Endothelial cell of umbilical vein (primary cell): ENCODE data around the gene IGSF9B. TPM values are rescaled to one million over a fixed set of nuclear protein-coding genes. Genes with fewer than 3 reads are reported as not detected.

ENCODE experiments used
- BruUV-seq: library from RNA; stranded (reverse); fragments of 400-500 nt; replicated peaks from 2 replicates; lab custom pipeline; 2021; lab: Mats Ljungman, UMichigan
- CTCF ChIA-PET: fragments of 300-600, 350-600 bp; sonication (Branson Sonifier 250); formaldehyde crosslinking; loops from one replicate; lab custom pipeline; 2021; ENCODE audit warnings: antibody characterized with exemption, inconsistent platforms; lab: Charles Lee
- POLR2A ChIA-PET: fragments of 300-600, 350-600 bp; sonication (Branson Sonifier 250); formaldehyde crosslinking; loops from one replicate; lab custom pipeline; 2021; ENCODE audit warnings: antibody characterized with exemption, inconsistent platforms; lab: Charles Lee
- DNase-seq: peaks from one replicate; pipeline ENCODE4 v3.0.0-alpha.2; 2011; ENCODE audit warnings: low read depth, low spot score
- FAIRE-seq: peaks from 2 replicates; lab custom pipeline; 2011; peaks lifted over from hg19 to GRCh38; lab: Jason Lieb, UNC
- H2AFZ ChIP-seq: 2 replicates; pipeline ENCODE4 v1.6.0; 2012; ENCODE audit warnings: low read depth, low read length, control low read depth, inconsistent platforms
- H3K27ac ChIP-seq: 2 replicates; pipeline ENCODE4 v1.5.1; 2011; ENCODE audit warnings: low read depth, mild to moderate bottlenecking, control low read depth, low read length, moderate library complexity; ENCODE audit not compliant: insufficient read depth
- H3K27me3 ChIP-seq, 2 experiments: 2 replicates each; pipeline versions ENCODE4 v1.6.0 to v1.6.1; 2011; ENCODE audit warnings: low read length in 2 of 2, mixed read lengths in 1 of 2; ENCODE audit not compliant: control insufficient read depth in 2 of 2, insufficient read depth in 2 of 2
- H3K36me3 ChIP-seq, 2 experiments: 2 replicates in 1 of 2; 3 replicates in 1 of 2; pipeline ENCODE4 v1.5.1; 2011; ENCODE audit warnings: low read length in 2 of 2, mild to moderate bottlenecking in 1 of 2, moderate library complexity in 1 of 2; ENCODE audit not compliant: control insufficient read depth in 2 of 2, insufficient read depth in 2 of 2; ENCODE audit errors: extremely low read depth in 1 of 2
- H3K4me1 ChIP-seq: 3 replicates; pipeline ENCODE4 v1.5.1; 2011; ENCODE audit warnings: mild to moderate bottlenecking, low read length; ENCODE audit not compliant: control insufficient read depth, insufficient read depth; ENCODE audit errors: extremely low read depth
- H3K4me2 ChIP-seq: 2 replicates; pipeline ENCODE4 v1.6.1; 2011; ENCODE audit warnings: low read length, control low read depth, mixed read lengths; ENCODE audit not compliant: insufficient read depth
- H3K4me3 ChIP-seq, 3 experiments: fragments of 200-600 bp in 1 of 3; sonication (generic), shearing (Covaris generic) in 1 of 3; replicated peaks in 1 of 3; 2 replicates each; pipeline ENCODE4 v1.5.1; 2011 to 2016; ENCODE audit warnings: control low read depth in 3 of 3, low read length in 3 of 3, mild to moderate bottlenecking in 2 of 3, inconsistent platforms in 1 of 3, low read depth in 1 of 3, moderate library complexity in 1 of 3; ENCODE audit not compliant: insufficient read depth in 1 of 3
- H3K79me2 ChIP-seq: 2 replicates; pipeline ENCODE4 v1.6.0; 2012; ENCODE audit warnings: low read length, inconsistent platforms; ENCODE audit not compliant: control insufficient read depth, insufficient read depth
- H3K9ac ChIP-seq: replicated peaks from 2 replicates; pipeline ENCODE3; 2011; ENCODE audit warnings: low read length, control low read depth; ENCODE audit not compliant: insufficient read depth; ENCODE audit errors: extremely low read depth
- H3K9me1 ChIP-seq: replicated peaks from 3 replicates; pipeline ENCODE4 v1.6.0; 2011; ENCODE audit warnings: mild to moderate bottlenecking, low read length; ENCODE audit not compliant: control insufficient read depth, insufficient read depth; ENCODE audit errors: extremely low read depth
- H3K9me3 ChIP-seq: replicated peaks from 2 replicates; pipeline ENCODE4 v1.5.1; 2012; ENCODE audit warnings: low read length, inconsistent platforms; ENCODE audit not compliant: control insufficient read depth, insufficient read depth
- H4K20me1 ChIP-seq: replicated peaks from 2 replicates; pipeline ENCODE3; 2011; ENCODE audit warnings: mild to moderate bottlenecking, low read length; ENCODE audit not compliant: control insufficient read depth, insufficient read depth; ENCODE audit errors: extremely low read depth
- CTCF ChIP-seq, 2 donors: IDR thresholded peaks; 1 replicate in 1 of 2; 2 replicates in 1 of 2; pipeline ENCODE4 v1.5.1; 2011; ENCODE audit warnings: low read length in 2 of 2, mild to moderate bottlenecking in 2 of 2, moderate library complexity in 2 of 2, control low read depth in 1 of 2, inconsistent platforms in 1 of 2, low read depth in 1 of 2; ENCODE audit not compliant: insufficient read depth in 1 of 2; ENCODE audit errors: extremely low read depth in 1 of 2
- EZH2 ChIP-seq: IDR thresholded peaks from 2 replicates; pipeline ENCODE4 v1.6.1; 2012; ENCODE audit warnings: borderline replicate concordance, low read depth, mild to moderate bottlenecking, moderate library complexity, low read length, inconsistent platforms; ENCODE audit not compliant: severe bottlenecking
- FOS ChIP-seq: IDR thresholded peaks from 2 replicates; pipeline ENCODE4 v1.6.1; 2011; ENCODE audit warnings: mild to moderate bottlenecking, low read length, moderate library complexity, borderline replicate concordance; ENCODE audit not compliant: insufficient read depth
- GATA2 ChIP-seq: IDR thresholded peaks from 2 replicates; pipeline ENCODE4 v1.7.0; 2011; ENCODE audit warnings: low read depth, mild to moderate bottlenecking, moderate library complexity, mixed read lengths, low read length; ENCODE audit not compliant: insufficient read length, insufficient read depth
- JUN ChIP-seq: IDR thresholded peaks from 2 replicates; pipeline ENCODE4 v1.6.1; 2011; ENCODE audit warnings: borderline replicate concordance, low read depth; ENCODE audit not compliant: insufficient read length, insufficient read depth
- MAX ChIP-seq: IDR thresholded peaks from 2 replicates; pipeline ENCODE4 v1.6.1; 2011; ENCODE audit not compliant: insufficient read depth, insufficient read length
- MYC ChIP-seq: IDR thresholded peaks from one replicate; pipeline ENCODE4 v1.6.1; 2011; ENCODE audit warnings: mild to moderate bottlenecking, low read depth, low read length
- POLR2A ChIP-seq: IDR thresholded peaks from 2 replicates; pipeline ENCODE4 v1.6.1; 2012; ENCODE audit warnings: low read depth, mild to moderate bottlenecking, control low read depth, low read length
- POLR2AphosphoS5 ChIP-seq: IDR thresholded peaks from 2 replicates; pipeline ENCODE4 v1.6.1; 2012; ENCODE audit warnings: low read depth, mild to moderate bottlenecking, control low read depth, low read length, moderate library complexity; ENCODE audit not compliant: insufficient read depth
- dilution Hi-C: fragments of 300-500 bp; cut with MboI; formaldehyde crosslinking; loops from one replicate; pipeline ENCODE4 v1.15.0; 2019; ENCODE audit warnings: low sequenced_read_pairs; ENCODE audit not compliant: extremely low pct_ligation_motif_present
- intact Hi-C: fragments of 100-400 bp; cut with micrococcal nuclease; formaldehyde crosslinking; loops from one replicate; pipeline ENCODE4 v1.10.0; 2022
- polyA plus RNA-seq, 4 experiments: library from polyadenylated mRNA; depleted of rRNA in 3 of 4; stranded (reverse) in 3 of 4; unstranded in 1 of 4; fragments of >200 nt; gene quantifications; 2 replicates each; pipeline versions ENCODE4 v1.2.1 to v1.2.3, GENCODE V29; 2011 to 2012; ENCODE audit warnings: missing spikeins in 1 of 4
- total RNA-seq: library from RNA; stranded (reverse); gene quantifications from 2 replicates; pipeline ENCODE4 v1.2.3, GENCODE V29; 2021

The IGSF9B gene
- total and polyA plus RNA-seq, 2 donors (not counting 3 experiments of a cell fraction or from before 2014, with no cell fraction given) = 0.15 to 0.18 TPM

- FAIRE-seq = no peak
- Histone ChIP-seq H3K4me3 (no peak overlapping the region), H3K9me3 (no peaks in the 10 kb centered on the region), H3K4me2 (no peak overlapping the region), H3K4me1 (no peaks in the 10 kb centered on the region), H4K20me1 (no peaks in the 10 kb centered on the region), H3K9me1 (no peaks in the 10 kb centered on the region), H2AFZ (no peak overlapping the region), H3K9ac (no peak overlapping the region), H3K79me2 (no peaks in the 10 kb centered on the region), H3K27ac (no peak overlapping the region), H3K36me3 (no peaks in the 10 kb centered on the region), H3K27me3 (peaks cover 35 to 39% of the 10 kb centered on the region in 2 experiments)
- TF ChIP-seq EZH2 (no peak), GATA2 (no peak), CTCF (IDR thresholded peaks at IDR 0.05; ENCODE audit: extremely low read depth in 1 of 2, insufficient read depth in 1 of 2, low read depth in 1 of 2, low read length in 2 of 2) (no peak), MYC (no peak), POLR2A (no peak)
- POLR2A ChIA-PET = no interaction called here
- dilution Hi-C loops = no loop called here
- BruUV-seq = no TSS peak
- DNase-seq = no peak
- intact Hi-C loops = no loop called here
- CTCF ChIA-PET = no interaction called here
These were observed 5.9 kb downstream of the IGSF9B start for GRCh38 chr11:133950874-133951326.

GRCh38 chr11:133950421-133950820, 6.3 kb downstream of the IGSF9B start:
- Histone ChIP-seq H3K9me3 (no peaks in the 10 kb centered on the region), H2AFZ (no peak overlapping the region), H3K4me2 (no peak overlapping the region), H3K9me1 (no peaks in the 10 kb centered on the region), H3K4me1 (no peaks in the 10 kb centered on the region), H3K27ac (no peak overlapping the region), H3K79me2 (no peaks in the 10 kb centered on the region), H3K4me3 (no peak overlapping the region), H3K27me3 (peaks cover 37 to 39% of the 10 kb centered on the region in 2 experiments), H3K36me3 (no peaks in the 10 kb centered on the region), H3K9ac (no peak overlapping the region), H4K20me1 (no peaks in the 10 kb centered on the region)
- dilution Hi-C loops = no loop called here
- POLR2A ChIA-PET = no interaction called here
- FAIRE-seq (no peak), DNase-seq (no peak)
- intact Hi-C loops = no loop called here
- TF ChIP-seq CTCF (IDR thresholded peaks at IDR 0.05; ENCODE audit: extremely low read depth in 1 of 2, insufficient read depth in 1 of 2, low read depth in 1 of 2, low read length in 2 of 2) (no peak), POLR2AphosphoS5 (no peak), JUN (no peak), GATA2 (no peak), MAX (no peak), FOS (no peak), POLR2A (no peak), MYC (no peak), EZH2 (no peak)
- BruUV-seq = no TSS peak
- CTCF ChIA-PET = no interaction called here
